ENCODE data around the gene ZCCHC3.
A peak's percentile ranks its signal among the peaks of the same experiment; 100 is the strongest.

The ZCCHC3 gene

DNA sequence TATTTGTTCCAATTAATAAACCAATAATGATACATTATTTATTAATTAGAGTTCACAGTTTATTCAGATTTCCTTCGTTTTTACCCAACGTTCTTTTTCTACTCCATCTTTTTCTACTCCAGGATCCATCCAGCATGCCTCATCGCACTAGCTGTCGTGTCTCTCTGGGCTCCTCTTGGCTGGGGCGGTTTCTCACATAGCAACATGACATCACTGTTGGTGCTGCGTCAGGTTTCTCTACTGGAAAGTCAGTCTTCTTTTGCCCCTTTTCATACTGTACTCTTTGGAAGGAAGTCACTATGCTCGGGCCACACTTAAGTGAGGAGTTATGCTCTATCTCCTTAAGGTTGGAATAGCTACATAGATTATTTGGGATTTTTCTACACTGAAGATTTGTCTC lies 14.2 kb downstream of the ZCCHC3 start:
- DNase-seq, result no peak

GRCh38 chr20:312067-312466 lies 14.7 kb downstream of the ZCCHC3 start:
- DNase-seq, result no peak

- DNase-seq, result no peak
Observed at GRCh38 chr20:312866-313265, 15.5 kb downstream of the ZCCHC3 start.

DNA sequence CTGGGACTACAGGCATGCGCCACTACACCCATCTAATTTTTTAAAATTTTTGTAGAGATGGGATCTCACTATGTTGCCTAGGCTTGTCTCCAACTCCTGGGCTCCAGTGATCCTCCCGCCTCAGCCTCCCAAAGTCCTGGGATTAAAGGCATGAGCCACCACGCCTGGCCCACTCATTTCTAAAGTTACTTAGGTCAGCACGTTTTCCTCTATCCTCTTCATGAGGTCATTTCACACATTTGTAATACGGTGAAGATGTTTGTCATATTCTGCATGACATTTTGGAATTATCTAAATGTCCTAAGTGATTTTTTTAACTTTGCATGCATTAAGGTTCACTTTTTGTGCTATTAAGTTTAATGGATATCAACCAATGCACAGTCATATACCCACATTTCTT lies 16.0 kb downstream of the ZCCHC3 start:
- no peak for DNase-seq

GRCh38 chr20:313948-314347 lies 16.6 kb downstream of the ZCCHC3 start:
- no peak for DNase-seq

GRCh38 chr20:316316-317068 lies 19.1 kb downstream of the ZCCHC3 start:
- no peak for DNase-seq

DNA sequence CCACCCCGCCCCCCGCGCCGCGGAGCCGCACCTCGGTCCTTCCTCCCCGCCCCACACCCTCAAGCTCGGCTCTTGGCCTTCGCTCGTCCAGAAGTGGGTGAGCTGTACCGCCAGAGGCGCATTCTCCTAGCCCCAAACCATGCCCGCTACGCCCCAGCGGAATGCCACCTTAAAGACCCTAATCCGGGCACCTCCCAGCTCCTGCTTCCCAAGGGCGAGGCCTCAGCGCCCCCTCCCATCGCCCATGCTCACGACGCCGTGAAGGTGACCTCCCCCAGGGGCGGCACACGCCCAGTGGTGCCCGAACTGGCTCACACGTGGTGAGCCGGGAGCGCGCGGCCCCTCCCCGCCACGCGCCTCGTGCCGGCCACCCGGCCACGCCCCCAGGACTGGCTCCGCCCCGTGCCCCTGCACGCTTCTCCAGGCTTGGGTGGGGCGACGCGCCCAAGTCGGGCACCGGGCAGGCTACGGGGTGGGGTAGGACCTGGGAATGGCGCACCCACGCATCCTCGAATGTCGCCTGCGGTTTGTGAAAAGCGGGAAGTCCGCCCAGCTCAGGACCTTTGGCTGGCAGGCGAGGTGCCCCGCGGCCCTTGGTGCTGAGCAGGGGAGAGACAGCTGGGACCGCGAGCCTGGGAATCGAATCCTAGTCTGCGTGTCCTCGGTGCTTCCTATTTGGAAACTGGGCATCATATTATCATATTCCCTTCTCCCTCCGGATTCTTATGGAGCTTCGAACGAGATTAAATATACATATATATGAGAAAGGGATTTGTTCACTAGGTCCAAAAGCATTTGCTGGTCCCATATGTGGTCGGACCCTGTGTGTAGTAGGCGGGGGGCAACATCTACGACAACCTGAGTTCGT lies 27.0 kb downstream of the ZCCHC3 start:
- DNase-seq, result peak in 54 of 56 donors; percentile 26 to 88 (median 70)

DNA sequence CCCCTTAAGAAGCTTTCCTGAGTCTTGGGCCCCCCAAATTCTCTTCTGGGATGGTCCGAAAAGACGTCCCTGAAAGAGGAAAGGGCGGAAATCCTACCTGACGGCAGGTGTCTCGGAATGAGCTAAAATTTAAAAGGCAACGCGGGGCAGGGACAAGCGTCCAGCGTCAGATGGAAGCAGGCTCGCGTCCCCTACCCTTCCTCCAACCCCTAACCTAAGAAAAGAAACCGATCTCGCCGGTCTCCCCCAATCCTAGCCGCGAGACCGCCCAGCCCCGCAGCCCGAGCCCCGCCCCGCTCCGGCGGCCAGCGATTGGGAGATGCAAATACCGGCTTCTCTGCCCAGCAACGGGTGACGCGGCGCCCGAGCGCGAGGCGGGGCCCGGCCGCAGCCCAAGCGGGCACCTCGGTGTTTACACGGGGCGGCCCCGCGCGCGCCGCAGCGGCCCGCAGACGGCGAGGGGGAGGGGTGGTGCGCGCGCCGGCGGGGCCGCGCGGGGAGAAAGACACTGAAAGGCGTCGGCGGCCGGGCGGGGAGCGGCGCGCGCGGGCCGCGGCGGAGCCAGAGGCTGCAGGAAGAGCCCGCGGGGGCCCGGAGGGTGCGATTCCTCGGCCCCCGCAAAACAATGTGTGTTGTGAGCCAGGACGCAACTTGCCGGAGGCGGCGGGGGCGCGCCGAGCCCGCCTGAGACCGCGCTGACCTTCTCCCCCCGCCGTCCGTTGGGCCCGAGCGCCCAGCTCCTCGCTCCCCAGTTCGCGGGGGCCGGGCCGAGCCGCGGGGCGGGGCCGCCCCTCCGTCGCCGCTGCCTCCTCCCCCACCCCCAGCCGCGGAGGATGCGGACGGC lies 27.9 kb downstream of the ZCCHC3 start, which contains the start of gene SOX12:
Gene SOX12 (plus strand): TSS at position 508 of the 844 bp plus-strand sequence. CDS start 373 bp downstream, outside the sequence.
- peak; percentile 68 to 100 (median 94) for DNase-seq

- peak in 48 of 56 donors; percentile 30 to 79 (median 58) for DNase-seq
Observed at GRCh38 chr20:325889-326644, 28.7 kb downstream of the ZCCHC3 start.

DNA sequence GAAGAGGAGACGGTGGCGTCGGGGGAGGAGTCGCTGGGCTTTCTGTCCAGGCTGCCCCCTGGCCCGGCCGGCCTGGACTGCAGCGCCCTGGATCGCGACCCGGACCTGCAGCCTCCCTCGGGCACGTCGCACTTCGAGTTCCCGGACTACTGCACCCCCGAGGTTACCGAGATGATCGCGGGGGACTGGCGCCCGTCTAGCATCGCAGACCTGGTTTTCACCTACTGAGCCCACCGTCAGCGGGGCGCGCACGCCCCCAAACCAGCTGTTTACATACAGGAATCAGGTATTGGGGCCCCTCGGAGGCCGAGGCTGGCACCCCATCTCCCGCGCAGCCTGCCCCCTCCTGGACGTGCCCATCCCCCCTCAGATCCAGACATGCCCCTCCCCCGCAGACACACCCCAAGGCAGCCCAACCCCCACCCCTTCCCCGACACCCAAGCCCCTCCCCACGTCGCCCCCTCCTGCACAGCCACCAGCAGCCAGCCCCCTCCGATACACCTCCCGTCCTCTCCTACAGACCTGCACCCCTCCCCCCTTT lies 29.3 kb downstream of the ZCCHC3 start:
- DNase-seq, result peak in 12 of 56 donors; percentile 39 to 93 (median 63)

DNA sequence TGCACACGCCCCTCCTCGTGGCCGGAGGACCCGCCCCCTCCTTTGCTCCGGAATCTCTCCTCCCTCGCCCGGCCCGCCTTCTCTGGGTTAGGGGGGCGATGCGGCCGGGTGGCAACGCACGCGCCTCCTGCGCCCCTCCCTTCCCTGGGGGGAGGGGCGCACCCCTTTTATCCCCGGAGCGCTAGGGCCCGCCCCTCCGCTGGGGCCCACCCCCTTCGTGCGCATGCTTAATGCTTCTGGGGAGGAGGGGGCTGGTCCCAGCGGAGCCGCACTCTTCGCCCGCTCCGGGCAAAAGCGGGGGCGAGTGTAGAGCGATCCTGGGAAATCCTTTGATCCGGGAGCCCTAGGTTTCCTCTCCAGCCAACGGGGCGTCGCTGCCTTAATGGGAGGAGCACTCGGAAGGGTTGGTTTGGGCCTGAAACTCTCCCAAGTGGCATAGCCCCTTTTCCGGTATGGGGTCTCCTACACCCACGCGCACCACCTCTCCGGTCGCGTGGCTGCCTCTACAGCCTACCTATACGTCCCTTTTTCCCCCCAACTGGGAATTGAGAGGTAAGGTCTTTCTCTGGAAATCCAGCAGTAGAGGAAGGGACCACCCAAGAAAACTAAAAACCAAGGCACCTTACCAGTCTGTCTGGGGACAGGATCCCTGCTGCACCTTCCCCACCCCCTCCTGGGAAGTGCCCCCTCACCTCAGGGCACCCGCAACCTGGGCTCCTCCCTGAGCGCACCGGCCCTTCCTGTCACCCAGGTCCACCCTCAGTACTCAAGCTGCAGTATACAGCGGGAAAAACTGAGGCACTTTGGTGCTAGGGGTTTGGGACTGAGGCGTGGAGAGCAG lies 30.0 kb downstream of the ZCCHC3 start:
- peak; percentile 39 to 93 (median 80) for DNase-seq

GRCh38 chr20:328027-328974 lies 30.9 kb downstream of the ZCCHC3 start:
- DNase-seq, result peak in 4 of 56 donors; percentile 3 to 30 (median 12)

- peak in 1 of 56 donors; percentile 14 for DNase-seq
Observed at GRCh38 chr20:328975-329695, 31.8 kb downstream of the ZCCHC3 start.

DNA sequence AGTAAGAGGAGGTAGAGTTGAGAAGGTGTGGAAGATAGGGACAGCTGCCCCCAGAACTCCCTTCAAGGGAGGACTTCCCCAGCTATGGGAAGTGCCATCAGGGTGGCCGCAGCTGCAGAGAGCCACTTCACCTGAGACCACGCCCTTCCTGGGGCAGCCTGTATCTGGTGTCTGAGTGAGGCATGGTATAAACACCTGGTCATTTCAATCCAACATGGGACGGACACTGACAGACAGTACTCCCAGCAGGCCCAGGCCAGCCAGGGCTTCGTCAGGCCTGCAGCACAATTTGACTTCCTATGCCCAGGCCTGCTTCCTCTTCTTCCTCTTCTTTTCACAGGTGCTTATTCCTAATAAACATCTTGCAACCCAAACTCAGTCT lies 32.5 kb downstream of the ZCCHC3 start:
- peak in 1 of 56 donors; percentile 7 for DNase-seq

GRCh38 chr20:330233-331149 lies 33.1 kb downstream of the ZCCHC3 start:
- DNase-seq, result peak in 45 of 56 donors; percentile 14 to 83 (median 43)

- no peak for DNase-seq
Observed at GRCh38 chr20:334578-334977, 37.2 kb downstream of the ZCCHC3 start.

All from nucleus accumbens (tissue), 56 donors.